ENCODE data around the gene POLR2I. TPM values are rescaled to one million over a fixed set of nuclear protein-coding genes. Genes with fewer than 3 reads are reported as not detected.

Gene POLR2I
- total RNA-seq, 1 experiment from 2014 or later: 146 TPM

GRCh38 chr19:36093687-36094086 is 21.0 kb downstream of the POLR2I start:
- no peaks in the 10 kb centered on the region for H3K23me2 ChIP-seq (ENCODE audit: insufficient read length, low read depth, low read length, poor library complexity, severe bottlenecking)
- H3K9me3 ChIP-seq (ENCODE audit: control insufficient read depth, low read depth, low read length): no peaks in the 10 kb centered on the region
- H3K9ac ChIP-seq (ENCODE audit: extremely low read depth, insufficient read length, low read length): no peak overlapping the region
- H3K4me1 Mint-ChIP-seq: no peaks in the 10 kb centered on the region
- no peak overlapping the region for H2BK15ac ChIP-seq (ENCODE audit: low read depth, low read length)
- no peak overlapping the region for H2AK5ac ChIP-seq (ENCODE audit: insufficient read length, low read length)
- H3K27ac ChIP-seq (ENCODE audit: insufficient read length, low read depth, low read length): no peak overlapping the region
- no peak overlapping the region for H4K5ac ChIP-seq (ENCODE audit: insufficient read length, low read depth, low read length)
- no peak overlapping the region for H3T11ph ChIP-seq (ENCODE audit: low read length)
- H3K4me3 Mint-ChIP-seq: no peak overlapping the region
- H3K4me2 ChIP-seq (ENCODE audit: insufficient read depth, insufficient read length, low read length): no peak overlapping the region
- H3K27me3 Mint-ChIP-seq (ENCODE audit: low read depth): no peaks in the 10 kb centered on the region
- no peaks in the 10 kb centered on the region for H3K4me1 ChIP-seq (ENCODE audit: insufficient read depth, low read length)
- no CpG with 5 or more reads among the region's 6 CpGs for WGBS (ENCODE audit: extremely low coverage, insufficient read length, low lambda C conversion rate)
- H2BK20ac ChIP-seq (ENCODE audit: low read depth, low read length, poor library complexity, severe bottlenecking): no peak overlapping the region
- no peak overlapping the region for H2BK5ac ChIP-seq (ENCODE audit: insufficient read length, low read length)
- no peak overlapping the region for H2BK12ac ChIP-seq (ENCODE audit: insufficient read length, low read depth, low read length)
- no peaks in the 10 kb centered on the region for H3K27me3 ChIP-seq (ENCODE audit: insufficient read depth, low read length)
- H4K8ac ChIP-seq (replicated peaks; ENCODE audit: insufficient read length, low read depth, low read length): no peak overlapping the region
- H4K91ac ChIP-seq (ENCODE audit: insufficient read length, low read depth, low read length): no peak overlapping the region
- no peak overlapping the region for H2BK120ac ChIP-seq (ENCODE audit: low read depth, low read length, poor library complexity, severe bottlenecking)
- H2AFZ ChIP-seq (ENCODE audit: low read length): no peak overlapping the region
- H3K79me2 ChIP-seq (ENCODE audit: insufficient read depth, low read length): no peaks in the 10 kb centered on the region
- no peak overlapping the region for H3K23ac ChIP-seq (ENCODE audit: insufficient read length, low read depth, low read length)
- no peak overlapping the region for H3K56ac ChIP-seq (ENCODE audit: insufficient read length, low read depth, low read length)
- no peak overlapping the region for H3K18ac ChIP-seq (ENCODE audit: insufficient read length, low read depth, low read length)
- no peak for TF ChIP-seq CTCF (conservative IDR thresholded peaks at IDR 0.05)
- H4K20me1 ChIP-seq (ENCODE audit: control insufficient read depth, insufficient read depth, insufficient read length): no peaks in the 10 kb centered on the region
- peak overlapping the region in 1 of 3 experiments; percentile 73; a peak in 1 of 7 replicates for H3K27ac Mint-ChIP-seq
- H3K79me1 ChIP-seq (ENCODE audit: insufficient read depth, low read depth, low read length, poor library complexity, severe bottlenecking): no peaks in the 10 kb centered on the region
- H3K14ac ChIP-seq (ENCODE audit: insufficient read depth, low read length): no peak overlapping the region
- no peak overlapping the region for H3K4ac ChIP-seq (ENCODE audit: low read depth, low read length)
- H3K9me3 Mint-ChIP-seq: no peaks in the 10 kb centered on the region
- peaks cover 45 to 82% (median 64%) of the 10 kb centered on the region in 3 experiments for H3K36me3 Mint-ChIP-seq (ENCODE audit: insufficient read depth in 1 of 3, low read depth in 3 of 3)
- no peak for DNase-seq

Data from H9 (cell line).